Smooth muscle cell of the brain vasculature (primary cell): ENCODE results near the gene PCGF5.
"Not testable (repeated sequence)": the region's sequence is repeated elsewhere in the genome, so short reads cannot be mapped to it uniquely, and the experiment has no call there.

Source experiments
- DNase-seq: peaks from one replicate; pipeline ENCODE4 v3.0.0-alpha.2; 2012; ENCODE audit warnings: low read depth, low spot score

The PCGF5 gene

GRCh38 chr10:91323293-91323905 is 102.9 kb downstream of the PCGF5 start:
- DNase-seq = not testable (repeated sequence)

GRCh38 chr10:91328320-91328984 is 108.0 kb downstream of the PCGF5 start:
- DNase-seq = no peak
